ENCODE measurements around the gene MEGF11. TPM values are rescaled to one million over a fixed set of nuclear protein-coding genes. Genes with fewer than 3 reads are reported as not detected.

The MEGF11 gene
- total RNA-seq, 1 experiment from 2014 or later, result 0.09 TPM

GRCh38 chr15:65990298-65990981, 263.1 kb downstream of the MEGF11 start:
- TF ChIP-seq CTCF (IDR thresholded peaks at IDR 0.05; ENCODE audit: unreplicated experiment), result no peak
- no peak for DNase-seq (ENCODE audit: unreplicated experiment)
- no peaks in the 10 kb centered on the region for H3K9me3 Mint-ChIP-seq (ENCODE audit: unreplicated experiment)
- BruUV-seq (replicated peaks), result no TSS peak
- H3K4me3 Mint-ChIP-seq (ENCODE audit: unreplicated experiment), result no peak overlapping the region
- no peak overlapping the region for H3K27ac Mint-ChIP-seq (ENCODE audit: low read depth, unreplicated experiment)
- peaks cover 6% of the 10 kb centered on the region for H3K36me3 Mint-ChIP-seq (ENCODE audit: insufficient read depth, unreplicated experiment)
- no peaks in the 10 kb centered on the region for H3K4me1 Mint-ChIP-seq (ENCODE audit: insufficient read depth, unreplicated experiment)
- H3K27me3 Mint-ChIP-seq (ENCODE audit: insufficient read depth, unreplicated experiment), result peaks cover 88% of the 10 kb centered on the region
- intact Hi-C loops (cut with micrococcal nuclease), result no loop called here
- ChIA-PET POLR2A (interaction anchor here (1.0 kb wide), 1 partner anchor 21 kb away, joined by 3 read pairs; no protein-coding TSS in a partner anchor), CTCF (interaction anchor here (0.9 to 1.0 kb wide), 2 partner anchors 40 to 201 kb away, joined by 5 read pairs; no protein-coding TSS in a partner anchor)

- Mint-ChIP-seq H3K4me1 (ENCODE audit: insufficient read depth, unreplicated experiment) (no peaks in the 10 kb centered on the region), H3K27ac (ENCODE audit: low read depth, unreplicated experiment) (no peak overlapping the region), H3K36me3 (ENCODE audit: insufficient read depth, unreplicated experiment) (no peaks in the 10 kb centered on the region), H3K27me3 (ENCODE audit: insufficient read depth, unreplicated experiment) (peaks cover 84% of the 10 kb centered on the region), H3K9me3 (ENCODE audit: unreplicated experiment) (no peaks in the 10 kb centered on the region), H3K4me3 (ENCODE audit: unreplicated experiment) (no peak overlapping the region)
- ChIA-PET POLR2A (no interaction called here), CTCF (no interaction called here)
- no TSS peak for BruUV-seq (replicated peaks)
- no peak for TF ChIP-seq CTCF (IDR thresholded peaks at IDR 0.05; ENCODE audit: unreplicated experiment)
- intact Hi-C loops (cut with micrococcal nuclease), result loop anchor here (10.0 kb wide), 1 partner anchor 78 kb away; no protein-coding TSS in a partner anchor
- DNase-seq (ENCODE audit: unreplicated experiment), result no peak
Observed at GRCh38 chr15:65987100-65987499, 266.4 kb downstream of the MEGF11 start.

GRCh38 chr15:65986416-65986815, 267.1 kb downstream of the MEGF11 start:
- TF ChIP-seq CTCF (IDR thresholded peaks at IDR 0.05; ENCODE audit: unreplicated experiment), result no peak
- Mint-ChIP-seq H3K27me3 (ENCODE audit: insufficient read depth, unreplicated experiment) (peaks cover 77% of the 10 kb centered on the region), H3K36me3 (ENCODE audit: insufficient read depth, unreplicated experiment) (no peaks in the 10 kb centered on the region), H3K9me3 (ENCODE audit: unreplicated experiment) (no peaks in the 10 kb centered on the region), H3K27ac (ENCODE audit: low read depth, unreplicated experiment) (no peak overlapping the region), H3K4me3 (ENCODE audit: unreplicated experiment) (no peak overlapping the region), H3K4me1 (ENCODE audit: insufficient read depth, unreplicated experiment) (no peaks in the 10 kb centered on the region)
- CTCF ChIA-PET, result no interaction called here
- no peak for DNase-seq (ENCODE audit: unreplicated experiment)
- no TSS peak for BruUV-seq (replicated peaks)
- POLR2A ChIA-PET, result no interaction called here
- intact Hi-C loops (cut with micrococcal nuclease), result loop anchor here (10.0 kb wide), 1 partner anchor 78 kb away; no protein-coding TSS in a partner anchor

GRCh38 chr15:65985387-65985786, 268.2 kb downstream of the MEGF11 start:
- no TSS peak for BruUV-seq (replicated peaks)
- intact Hi-C loops (cut with micrococcal nuclease), result loop anchor here (10.0 kb wide), 1 partner anchor 79 kb away; no protein-coding TSS in a partner anchor
- H3K9me3 Mint-ChIP-seq (ENCODE audit: unreplicated experiment), result no peaks in the 10 kb centered on the region

More at GRCh38 chr15:65985387-65985786, 268.2 kb downstream of the MEGF11 start:
- H3K36me3 Mint-ChIP-seq (ENCODE audit: insufficient read depth, unreplicated experiment), result no peaks in the 10 kb centered on the region
- TF ChIP-seq CTCF (IDR thresholded peaks at IDR 0.05; ENCODE audit: unreplicated experiment), result no peak
- H3K4me1 Mint-ChIP-seq (ENCODE audit: insufficient read depth, unreplicated experiment), result no peaks in the 10 kb centered on the region
- DNase-seq (ENCODE audit: unreplicated experiment), result no peak
- peaks cover 67% of the 10 kb centered on the region for H3K27me3 Mint-ChIP-seq (ENCODE audit: insufficient read depth, unreplicated experiment)
- H3K4me3 Mint-ChIP-seq (ENCODE audit: unreplicated experiment), result no peak overlapping the region
- CTCF ChIA-PET, result no interaction called here
- no peak overlapping the region for H3K27ac Mint-ChIP-seq (ENCODE audit: low read depth, unreplicated experiment)
- POLR2A ChIA-PET, result no interaction called here
